Gastroesophageal sphincter (tissue), 3 donors: Measurements from ENCODE around the gene COL5A1.

Experiments used
- POLR2AphosphoS5 ChIP-seq: sonication (generic); formaldehyde crosslinking; IDR thresholded peaks from one replicate; pipeline ENCODE4 v1.6.1; 2017; ENCODE audit warnings: antibody characterized with exemption
- TF ChIP-seq, protein P1 (sequence below), 4 experiments: fragments of 200-600 bp in 2 of 4; fragments of 450-650 bp in 2 of 4; sonication (generic) in 1 of 4; IDR thresholded peaks; one replicate each; pipeline ENCODE4 v1.5.1; 2017 to 2019; ENCODE audit warnings: antibody characterized with exemption in 4 of 4, mild to moderate bottlenecking in 2 of 4, moderate library complexity in 2 of 4

DNA sequence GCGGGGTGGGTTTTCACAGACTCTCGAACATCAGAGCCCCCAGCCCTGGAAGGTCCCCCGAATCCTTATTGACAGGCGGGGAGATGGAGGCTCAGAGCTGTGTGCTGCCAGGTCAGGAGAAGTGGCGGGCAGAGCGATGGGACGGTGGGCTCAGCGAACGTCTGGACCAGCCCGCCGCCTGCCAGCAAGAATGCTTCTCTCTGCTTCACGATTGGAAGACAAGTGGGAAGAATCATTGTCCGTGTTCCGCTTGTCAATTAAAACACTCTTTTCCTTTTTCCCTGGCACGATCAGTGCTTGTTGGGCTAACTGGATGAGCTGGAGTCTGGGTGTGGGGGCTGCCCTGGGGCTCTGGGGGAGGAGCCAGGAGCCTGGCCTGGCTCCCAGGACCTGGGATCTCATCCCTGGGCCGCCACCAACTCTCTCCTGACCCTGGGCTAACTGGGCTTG lies 1.6 kb downstream of the COL5A1 start:
- TF ChIP-seq, protein P1, sequence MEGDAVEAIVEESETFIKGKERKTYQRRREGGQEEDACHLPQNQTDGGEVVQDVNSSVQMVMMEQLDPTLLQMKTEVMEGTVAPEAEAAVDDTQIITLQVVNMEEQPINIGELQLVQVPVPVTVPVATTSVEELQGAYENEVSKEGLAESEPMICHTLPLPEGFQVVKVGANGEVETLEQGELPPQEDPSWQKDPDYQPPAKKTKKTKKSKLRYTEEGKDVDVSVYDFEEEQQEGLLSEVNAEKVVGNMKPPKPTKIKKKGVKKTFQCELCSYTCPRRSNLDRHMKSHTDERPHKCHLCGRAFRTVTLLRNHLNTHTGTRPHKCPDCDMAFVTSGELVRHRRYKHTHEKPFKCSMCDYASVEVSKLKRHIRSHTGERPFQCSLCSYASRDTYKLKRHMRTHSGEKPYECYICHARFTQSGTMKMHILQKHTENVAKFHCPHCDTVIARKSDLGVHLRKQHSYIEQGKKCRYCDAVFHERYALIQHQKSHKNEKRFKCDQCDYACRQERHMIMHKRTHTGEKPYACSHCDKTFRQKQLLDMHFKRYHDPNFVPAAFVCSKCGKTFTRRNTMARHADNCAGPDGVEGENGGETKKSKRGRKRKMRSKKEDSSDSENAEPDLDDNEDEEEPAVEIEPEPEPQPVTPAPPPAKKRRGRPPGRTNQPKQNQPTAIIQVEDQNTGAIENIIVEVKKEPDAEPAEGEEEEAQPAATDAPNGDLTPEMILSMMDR (IDR thresholded peaks at IDR 0.05): no peak
- no peak for TF ChIP-seq POLR2AphosphoS5
